Measurements from ENCODE around the gene ORC3. TPM values are rescaled to one million over a fixed set of nuclear protein-coding genes. Genes with fewer than 3 reads are reported as not detected.

Gene ORC3
- total RNA-seq, 1 donor from 2014 or later: 9.6 TPM

- DNase-seq (ENCODE audit: extremely low spot score in 2 of 2): no peak
- H3K4me1 ChIP-seq: no peaks in the 10 kb centered on the region
- H3K9me3 ChIP-seq: no peaks in the 10 kb centered on the region
- H3K4me3 ChIP-seq: no peak overlapping the region
- H3K27ac ChIP-seq: no peak overlapping the region
- peaks cover 0 to 6% of the 10 kb centered on the region in 2 donors for H3K36me3 ChIP-seq
- intact Hi-C loops (cut with DNase I): no loop called here
- TF ChIP-seq POLR2A (IDR thresholded peaks at IDR 0.05): no peak
- TF ChIP-seq CTCF (IDR thresholded peaks at IDR 0.05): no peak
- TF ChIP-seq POLR2AphosphoS5 (IDR thresholded peaks at IDR 0.05; ENCODE audit: insufficient read depth in 1 of 2, low read depth in 1 of 2): no peak
- no peaks in the 10 kb centered on the region for H3K27me3 ChIP-seq
Observed at GRCh38 chr6:87668013-87668412, 78.1 kb downstream of the ORC3 start.

GRCh38 chr6:87669051-87669450 is 79.1 kb downstream of the ORC3 start:
- Histone ChIP-seq H3K27me3 (no peaks in the 10 kb centered on the region), H3K27ac (no peak overlapping the region), H3K9me3 (no peaks in the 10 kb centered on the region), H3K36me3 (peaks cover 0 to 15% of the 10 kb centered on the region in 2 donors), H3K4me3 (no peak overlapping the region), H3K4me1 (no peaks in the 10 kb centered on the region)
- no peak for DNase-seq (ENCODE audit: extremely low spot score in 2 of 2)
- TF ChIP-seq POLR2AphosphoS5 (IDR thresholded peaks at IDR 0.05; ENCODE audit: insufficient read depth in 1 of 2, low read depth in 1 of 2) (no peak), POLR2A (IDR thresholded peaks at IDR 0.05) (no peak)
- intact Hi-C loops (cut with DNase I): no loop called here

GRCh38 chr6:87670707-87671106 is 80.8 kb downstream of the ORC3 start:
- no peaks in the 10 kb centered on the region for H3K9me3 ChIP-seq
- no peak overlapping the region for H3K27ac ChIP-seq
- H3K36me3 ChIP-seq: peaks cover 0 to 22% of the 10 kb centered on the region in 2 donors
- H3K4me1 ChIP-seq: no peaks in the 10 kb centered on the region
- no peak for DNase-seq (ENCODE audit: extremely low spot score in 2 of 2)
- H3K4me3 ChIP-seq: no peak overlapping the region
- intact Hi-C loops (cut with DNase I): no loop called here
- TF ChIP-seq POLR2AphosphoS5 (IDR thresholded peaks at IDR 0.05; ENCODE audit: insufficient read depth in 1 of 2, low read depth in 1 of 2): no peak
- no peak for TF ChIP-seq POLR2A (IDR thresholded peaks at IDR 0.05)
- no peak for TF ChIP-seq CTCF (IDR thresholded peaks at IDR 0.05)
- no peaks in the 10 kb centered on the region for H3K27me3 ChIP-seq

GRCh38 chr6:87671555-87672029 is 81.7 kb downstream of the ORC3 start:
- Histone ChIP-seq H3K36me3 (peaks cover 0 to 29% of the 10 kb centered on the region in 2 donors), H3K9me3 (no peaks in the 10 kb centered on the region), H3K27ac (no peak overlapping the region), H3K4me3 (no peak overlapping the region), H3K27me3 (no peaks in the 10 kb centered on the region), H3K4me1 (no peaks in the 10 kb centered on the region)
- DNase-seq (ENCODE audit: extremely low spot score in 2 of 2): no peak
- TF ChIP-seq POLR2AphosphoS5 (IDR thresholded peaks at IDR 0.05; ENCODE audit: insufficient read depth in 1 of 2, low read depth in 1 of 2) (no peak), POLR2A (IDR thresholded peaks at IDR 0.05) (no peak)
- intact Hi-C loops (cut with DNase I): no loop called here

- TF ChIP-seq POLR2AphosphoS5 (IDR thresholded peaks at IDR 0.05; ENCODE audit: insufficient read depth in 1 of 2, low read depth in 1 of 2): no peak
- no peak for TF ChIP-seq CTCF (IDR thresholded peaks at IDR 0.05)
- no peak for TF ChIP-seq POLR2A (IDR thresholded peaks at IDR 0.05)
- Histone ChIP-seq H3K27me3 (no peaks in the 10 kb centered on the region), H3K9me3 (no peaks in the 10 kb centered on the region), H3K36me3 (peaks cover 0 to 40% of the 10 kb centered on the region in 2 donors), H3K4me1 (no peaks in the 10 kb centered on the region), H3K4me3 (no peak overlapping the region), H3K27ac (no peak overlapping the region)
- intact Hi-C loops (cut with DNase I): no loop called here
- DNase-seq (ENCODE audit: extremely low spot score in 2 of 2): no peak
Observed at GRCh38 chr6:87672641-87673040, 82.7 kb downstream of the ORC3 start.

GRCh38 chr6:87673237-87673636 is 83.3 kb downstream of the ORC3 start:
- no peaks in the 10 kb centered on the region for H3K9me3 ChIP-seq
- H3K27ac ChIP-seq: no peak overlapping the region
- H3K36me3 ChIP-seq: peaks cover 0 to 46% of the 10 kb centered on the region in 2 donors
- no peaks in the 10 kb centered on the region for H3K27me3 ChIP-seq
- no peak for TF ChIP-seq CTCF (IDR thresholded peaks at IDR 0.05)
- no peak for TF ChIP-seq POLR2A (IDR thresholded peaks at IDR 0.05)
- no peak for TF ChIP-seq POLR2AphosphoS5 (IDR thresholded peaks at IDR 0.05; ENCODE audit: insufficient read depth in 1 of 2, low read depth in 1 of 2)
- no peak for DNase-seq (ENCODE audit: extremely low spot score in 2 of 2)
- no peaks in the 10 kb centered on the region for H3K4me1 ChIP-seq
- no peak overlapping the region for H3K4me3 ChIP-seq
- intact Hi-C loops (cut with DNase I): no loop called here
